CD4-positive, alpha-beta T cell treated with Interleukin-1 beta for 1 hour (primary cell): ENCODE data around the gene ITGB2.
A peak's percentile ranks its signal among the peaks of the same experiment; 100 is the strongest.
"Not testable (repeated sequence)": the region's sequence is repeated elsewhere in the genome, so short reads cannot be mapped to it uniquely, and the experiment has no call there.

Experiments used
- DNase-seq, 2 donors: peaks; one replicate each; pipeline ENCODE4 v3.0.0-alpha.2; 2020 to 2022

Gene ITGB2

DNA sequence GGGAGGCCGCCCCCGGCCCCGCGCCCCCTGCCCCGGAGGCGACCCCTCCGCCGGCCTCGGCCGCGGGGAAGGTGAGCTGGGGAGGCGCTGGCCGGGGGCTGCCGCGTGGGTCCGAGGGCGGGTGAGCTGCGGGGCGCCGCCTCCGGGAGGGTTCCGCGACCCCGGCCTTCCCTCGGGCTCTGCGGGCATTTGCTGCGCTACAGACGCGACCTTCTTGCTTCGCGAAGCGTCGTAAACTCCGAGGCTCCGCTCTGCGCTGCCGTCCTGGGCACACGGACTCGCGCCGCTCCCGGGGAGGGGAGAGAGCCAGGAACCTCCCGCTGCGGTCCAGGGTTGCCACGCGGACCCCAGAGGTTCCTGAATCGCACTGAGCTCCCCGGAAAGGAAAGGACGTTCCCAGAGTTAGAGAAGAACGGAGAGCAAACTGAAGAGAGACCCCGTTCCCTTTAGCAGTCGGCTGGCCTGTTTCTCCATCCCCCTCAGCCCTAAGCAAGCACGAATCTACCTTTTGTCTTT lies 19.5 kb upstream of the ITGB2 start:
- no peak for DNase-seq

DNA sequence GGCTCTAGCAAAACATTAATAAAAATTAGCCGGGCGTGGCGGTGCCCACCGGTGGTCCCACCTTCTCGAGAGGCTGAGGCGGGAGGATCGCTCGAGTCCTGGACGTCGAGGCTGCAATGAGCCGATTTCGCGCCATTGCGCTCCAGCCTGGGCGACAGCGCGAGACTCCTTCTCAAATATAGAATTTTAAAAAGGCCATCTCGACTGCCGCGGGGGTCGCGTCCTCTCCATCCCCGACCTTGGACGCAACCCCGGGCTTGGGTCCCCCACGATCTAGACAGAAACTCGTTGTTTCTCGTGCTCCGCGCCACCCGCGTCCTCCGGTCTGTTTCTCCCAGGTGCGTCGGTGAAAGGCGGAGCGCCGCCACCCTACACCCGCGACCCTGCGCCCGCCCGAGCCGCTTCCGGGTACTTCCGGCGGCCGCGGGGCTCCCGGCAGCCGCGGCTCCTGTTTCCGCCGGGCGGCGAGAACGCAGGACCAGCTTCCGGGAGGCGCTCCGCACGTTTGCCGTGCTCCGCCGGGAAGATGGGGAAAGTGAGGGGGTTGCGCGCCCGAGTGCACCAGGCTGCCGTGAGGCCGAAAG lies 18.9 kb upstream of the ITGB2 start, which contains the start of gene SLX9:
Gene SLX9, plus strand, starts transcription at position 498 of the 584 bp plus-strand sequence. Its CDS starts 29 bp downstream, at position 527.
- peak; percentile 78 to 82 for DNase-seq

DNA sequence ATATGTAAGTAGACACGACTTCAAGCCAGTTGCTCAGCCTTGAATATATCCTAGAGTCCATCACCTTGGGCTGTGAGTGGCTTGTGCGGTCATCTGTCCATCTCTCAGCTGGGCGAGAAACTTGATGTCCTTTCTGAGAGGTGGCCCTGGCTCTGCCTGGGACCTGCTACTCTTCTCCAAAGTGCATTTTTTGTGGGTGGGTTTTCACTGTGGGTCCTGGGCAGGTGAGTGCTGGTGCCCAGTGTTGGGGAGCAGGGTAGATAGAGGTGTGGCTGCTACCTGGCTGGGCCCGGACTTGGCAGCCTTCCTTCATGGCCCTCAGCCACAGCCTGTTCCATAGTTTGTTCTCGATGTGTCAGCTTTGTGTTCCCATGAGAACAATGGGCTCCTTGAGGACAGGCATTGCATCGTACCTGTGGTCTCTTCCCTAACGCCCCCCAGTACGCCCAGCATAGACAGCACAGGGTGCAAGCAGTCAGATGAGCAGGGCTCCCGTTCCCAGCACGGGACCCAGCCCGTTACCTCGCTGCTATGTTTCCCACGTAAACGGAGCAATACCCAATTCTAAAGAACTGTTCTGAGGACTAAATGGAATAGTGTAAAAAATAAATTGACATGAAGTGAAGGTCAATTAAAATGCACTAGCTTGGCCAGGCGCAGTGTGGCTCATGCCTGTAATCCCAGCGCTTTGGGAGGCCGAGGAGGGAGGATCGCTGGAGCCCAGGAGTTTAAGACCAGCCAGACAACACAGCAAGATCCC lies 18.3 kb upstream of the ITGB2 start:
- no peak for DNase-seq

DNA sequence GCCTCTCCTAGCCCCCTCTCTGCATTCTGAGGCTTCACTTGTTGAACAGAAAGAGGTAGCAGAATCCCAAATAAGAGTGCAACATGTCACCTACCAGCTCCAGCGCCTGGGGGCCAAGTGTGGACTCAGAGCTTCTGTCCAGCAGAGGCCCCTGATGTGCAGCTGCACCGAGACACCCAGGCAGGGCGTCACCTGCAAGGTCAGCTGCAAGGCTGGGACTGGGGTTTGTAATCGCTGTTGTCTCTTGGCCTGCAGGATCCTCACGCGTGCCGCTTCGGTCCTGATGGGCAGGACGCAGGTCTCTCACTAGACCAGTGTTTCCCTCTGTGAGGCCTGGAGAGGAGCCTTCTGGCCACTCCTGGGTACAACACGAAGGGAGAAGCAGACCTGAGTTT lies 14.8 kb upstream of the ITGB2 start:
- no peak for DNase-seq

DNA sequence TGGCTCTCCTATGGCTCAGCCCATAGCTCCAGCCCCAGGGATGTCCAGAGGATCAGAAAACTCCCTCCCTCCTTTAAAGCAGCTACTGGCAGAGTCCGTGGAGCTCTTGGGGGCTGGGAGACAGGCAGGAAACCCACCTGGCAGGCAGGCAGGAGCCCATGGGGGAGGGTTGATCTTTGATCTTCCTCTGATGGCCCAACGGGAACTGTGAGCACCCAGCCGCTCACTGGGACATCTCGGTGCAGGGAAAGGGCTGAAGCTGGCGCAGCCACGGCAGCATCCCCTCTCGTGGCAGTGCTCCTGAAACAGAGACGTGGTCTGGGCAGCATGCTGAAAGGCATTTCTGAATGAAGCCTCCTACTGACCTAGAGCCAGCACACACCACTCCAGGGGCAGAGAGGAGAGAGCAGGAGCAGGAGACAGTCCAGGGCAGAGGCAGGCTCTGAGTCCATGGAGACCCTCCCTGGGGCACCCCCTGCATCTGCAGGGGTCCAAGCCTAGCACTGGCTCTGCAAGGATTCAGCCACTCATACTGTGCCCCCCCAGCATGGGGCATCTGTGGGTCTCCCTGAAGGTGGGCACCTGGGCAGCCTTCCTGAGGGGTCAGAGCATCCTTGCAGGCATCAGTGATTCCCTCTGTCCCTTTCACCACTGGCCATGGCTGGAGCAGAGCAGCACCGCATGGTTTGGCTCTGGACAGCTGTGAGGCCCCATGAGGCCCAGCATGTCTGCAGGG lies 14.3 kb upstream of the ITGB2 start:
- no peak for DNase-seq

DNA sequence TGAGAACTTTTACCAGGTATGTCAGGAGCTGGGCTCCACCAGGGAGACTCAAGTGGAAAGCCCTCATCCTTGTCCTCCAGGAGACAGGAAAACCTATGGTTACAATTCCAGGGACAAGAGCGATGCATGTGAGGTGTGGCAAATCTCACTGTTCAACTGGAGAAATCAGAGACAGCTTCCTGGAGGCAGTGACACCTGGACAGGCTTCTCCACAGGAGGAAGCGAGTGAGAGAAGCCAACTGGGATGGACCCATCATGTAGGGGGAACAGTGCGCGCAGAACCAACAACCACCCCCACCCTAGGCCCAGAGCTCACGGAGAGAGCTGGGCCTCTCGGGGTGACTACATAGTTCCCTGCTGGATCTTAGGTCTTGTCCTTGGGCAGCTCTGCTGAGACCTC lies 13.6 kb upstream of the ITGB2 start:
- no peak for DNase-seq

DNA sequence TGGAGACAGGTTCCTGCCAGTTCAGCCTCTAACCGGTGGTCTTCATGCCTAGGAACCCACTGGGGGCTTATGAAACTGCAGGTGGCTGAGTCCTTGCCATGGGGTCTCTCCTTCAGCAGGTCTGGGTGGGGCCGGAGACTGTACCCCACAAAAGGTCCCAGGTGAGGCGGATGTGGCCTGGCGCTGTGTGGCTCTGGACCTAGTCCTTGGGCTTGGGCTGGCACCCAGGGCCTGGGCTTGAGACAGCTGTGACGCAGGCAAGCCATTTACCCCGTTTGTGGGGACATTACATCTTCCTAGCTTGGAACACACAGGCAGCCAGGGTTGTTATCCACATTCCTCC lies 13.2 kb upstream of the ITGB2 start:
- DNase-seq = no peak

DNA sequence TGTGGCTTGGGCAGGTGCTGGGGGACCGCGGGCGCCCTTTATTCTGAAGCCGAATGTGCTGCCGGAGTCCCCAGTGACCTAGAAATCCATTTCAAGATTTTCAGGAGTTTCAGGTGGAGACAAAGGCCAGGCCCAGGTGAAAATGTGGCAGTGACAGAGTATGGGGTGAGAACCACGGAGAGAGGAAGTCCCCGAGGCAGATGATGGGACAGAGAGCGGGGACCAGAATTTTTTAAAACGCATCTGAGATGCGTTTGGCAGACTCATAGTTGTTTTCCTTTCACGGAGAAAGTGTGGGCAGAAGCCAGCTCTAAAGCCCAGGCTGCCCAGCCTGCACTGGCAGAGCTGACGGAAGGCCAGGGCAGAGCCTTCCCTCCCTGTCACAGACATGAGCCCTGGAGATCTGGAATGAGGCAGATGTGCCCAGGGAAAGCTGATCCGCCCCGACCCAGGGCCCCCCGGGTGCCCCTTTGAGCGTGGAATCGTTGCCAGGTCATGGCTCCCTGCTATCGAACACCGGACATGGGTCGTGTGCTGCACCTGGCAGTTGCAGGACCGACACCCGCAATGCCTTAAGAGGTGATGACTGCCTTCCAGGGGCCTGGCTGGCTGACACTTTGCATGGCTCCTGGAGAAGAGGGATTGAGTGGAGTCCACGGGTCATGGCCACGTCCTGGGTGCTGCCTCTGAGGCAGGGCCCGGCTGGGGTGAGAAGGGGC lies 12.7 kb upstream of the ITGB2 start:
- no peak for DNase-seq

DNA sequence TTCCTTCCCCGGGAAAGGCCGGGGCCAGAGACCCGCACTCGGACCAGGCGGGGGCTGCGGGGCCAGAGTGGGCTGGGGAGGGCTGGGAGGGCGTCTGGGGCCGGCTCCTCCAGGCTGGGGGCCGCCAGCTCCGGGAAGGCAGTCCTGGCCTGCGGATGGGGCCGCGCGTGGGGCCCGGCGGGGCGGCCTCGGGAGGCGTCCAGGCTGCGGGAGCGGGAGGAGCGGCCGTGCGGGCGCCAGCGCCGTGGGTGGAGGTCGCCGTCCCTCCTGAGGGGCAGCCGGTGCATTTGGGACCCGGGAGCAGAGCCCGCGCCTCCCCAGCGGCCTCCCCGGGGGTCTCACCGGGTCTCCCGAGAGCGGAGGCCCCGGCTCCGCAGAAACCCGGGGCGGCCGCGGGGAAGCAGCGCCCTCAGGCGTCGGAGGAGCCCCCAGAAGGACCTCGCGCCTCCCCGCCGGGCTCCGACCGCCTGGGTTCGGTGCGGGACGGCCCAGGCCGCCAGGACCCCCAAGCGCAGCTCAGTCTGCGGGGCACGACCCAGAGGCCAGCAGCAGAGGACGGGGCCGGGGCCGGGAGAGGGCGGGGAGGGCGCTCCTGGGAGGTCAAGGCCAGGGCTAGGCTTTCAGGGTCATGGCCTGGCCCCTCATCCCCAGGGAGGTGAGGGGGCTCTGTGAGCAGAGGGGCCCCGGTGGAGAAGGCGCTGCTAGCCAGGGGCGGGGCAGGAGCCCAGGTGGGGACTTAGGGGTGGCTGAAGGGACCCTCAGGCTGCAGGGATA lies 11.9 kb upstream of the ITGB2 start:
- DNase-seq = peak; percentile 70

DNA sequence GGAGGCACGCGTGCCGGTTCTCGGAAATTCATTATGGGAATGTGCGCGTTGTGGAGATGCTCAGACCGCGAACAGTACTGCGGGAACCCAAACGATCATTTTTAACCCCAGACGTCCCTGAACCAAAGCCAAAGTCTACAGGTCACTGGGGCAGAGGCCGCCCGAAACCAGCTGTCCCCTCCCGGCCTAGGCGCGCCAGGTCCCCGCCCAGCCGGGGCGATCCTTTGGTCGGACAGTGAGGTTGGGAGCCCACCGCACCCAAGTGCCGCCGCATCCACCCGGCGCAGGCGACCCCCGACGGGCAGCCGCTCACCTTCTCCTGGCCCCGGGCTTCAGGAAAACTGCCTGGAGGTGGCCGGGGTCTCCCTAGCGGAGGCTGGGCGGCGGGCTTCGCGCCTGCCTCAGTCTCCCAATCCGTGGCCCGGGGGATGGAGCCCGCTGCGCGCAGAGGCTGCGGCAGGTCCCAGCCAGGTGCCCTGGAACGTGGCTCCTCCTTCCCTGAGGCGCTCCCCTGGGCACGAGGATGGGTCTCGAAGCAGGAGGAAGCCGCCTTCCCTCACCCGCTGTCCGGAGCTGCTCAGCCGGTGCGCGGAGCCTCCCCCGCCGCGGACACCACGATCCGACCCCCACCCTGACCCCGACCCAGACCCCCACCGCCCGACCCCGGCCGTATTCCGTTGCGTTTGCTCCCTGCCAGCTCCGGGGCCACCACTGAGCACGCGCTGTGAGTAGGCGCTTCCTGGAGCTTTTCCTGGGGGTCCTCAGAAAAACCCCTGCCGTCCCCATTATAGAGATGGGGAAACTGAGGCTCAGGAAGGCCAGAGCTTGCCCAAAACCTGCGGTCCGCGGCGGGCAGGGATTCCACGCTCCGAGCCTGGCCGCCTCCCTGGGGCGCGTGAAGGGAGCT lies 11.1 kb upstream of the ITGB2 start:
- DNase-seq = no peak

DNA sequence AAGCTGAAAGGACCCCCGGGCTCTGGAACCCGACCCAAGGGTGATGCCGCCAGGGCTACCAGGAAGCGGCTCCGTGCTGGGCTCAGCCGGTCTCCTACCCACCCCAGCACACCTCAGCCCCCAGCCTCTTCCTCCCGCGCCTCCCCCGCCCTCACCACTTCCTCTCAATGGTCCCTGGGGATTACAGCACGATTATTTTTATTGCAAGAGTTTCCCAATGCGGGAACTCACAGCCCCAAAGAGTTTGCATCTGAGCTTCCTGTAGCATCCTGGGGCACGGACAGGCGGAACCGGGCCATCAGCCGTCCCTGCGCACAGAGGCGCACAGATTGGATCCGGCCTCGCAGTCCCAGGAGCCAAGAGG lies 10.4 kb upstream of the ITGB2 start:
- peak; percentile 39 to 73 for DNase-seq

DNA sequence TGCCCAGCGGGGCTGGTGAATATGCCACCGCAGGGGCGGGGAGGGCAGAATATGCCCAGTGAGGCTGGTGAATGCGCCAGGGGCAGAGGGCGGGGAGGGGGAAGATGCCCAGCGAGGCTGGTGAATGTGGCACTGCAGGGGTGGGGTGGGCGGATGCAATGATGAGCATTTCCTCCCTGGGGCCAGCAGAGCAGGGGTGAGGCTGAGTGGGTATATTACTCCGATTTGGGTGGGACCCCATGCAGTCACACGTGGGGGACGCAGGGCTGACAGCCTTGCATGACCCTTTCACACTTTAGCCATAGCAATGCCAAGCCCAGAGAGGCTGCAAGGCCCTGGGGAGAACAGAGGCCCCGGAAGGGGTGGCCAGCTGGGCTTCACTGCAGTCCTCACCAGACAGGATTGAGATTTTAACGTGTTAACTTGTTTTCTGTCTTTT lies 9.9 kb upstream of the ITGB2 start:
- DNase-seq = peak; percentile 74 to 81

DNA sequence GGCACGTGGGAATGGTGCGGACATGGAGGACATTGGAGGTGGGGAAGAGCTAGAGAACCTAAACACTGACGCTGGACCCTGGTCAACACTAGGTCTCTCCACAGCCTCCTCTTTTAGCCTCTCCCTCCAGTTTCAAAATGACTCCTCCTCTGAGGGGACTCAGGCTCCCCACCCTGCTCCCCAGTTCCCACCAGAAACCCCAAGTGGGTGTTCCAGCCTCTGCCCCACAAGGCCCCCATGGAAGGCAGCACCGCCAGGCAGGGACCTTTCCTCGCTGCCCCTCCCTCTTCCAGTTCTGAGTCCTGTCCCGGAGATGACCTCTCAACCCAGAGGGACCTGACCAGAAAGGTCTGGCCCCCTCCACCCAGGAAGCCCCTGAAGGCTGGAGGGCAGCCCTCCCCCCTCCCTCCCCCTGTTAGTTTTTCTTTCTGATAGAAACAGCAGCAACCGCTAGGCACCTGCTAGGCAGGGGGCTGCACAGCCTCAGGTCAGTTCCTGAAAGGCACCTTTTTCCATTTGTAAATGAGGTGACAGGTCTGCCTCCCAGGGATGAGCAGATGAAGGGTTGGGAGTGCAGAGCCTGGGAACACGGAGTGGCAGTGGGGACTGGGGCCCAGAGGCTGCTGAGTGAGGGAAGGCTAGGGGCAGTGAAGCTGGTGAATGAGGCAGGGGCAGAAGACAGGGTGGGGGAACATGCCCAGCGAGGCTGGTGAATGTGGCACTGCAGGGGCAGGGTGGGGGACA lies 9.3 kb upstream of the ITGB2 start:
- DNase-seq = no peak

DNA sequence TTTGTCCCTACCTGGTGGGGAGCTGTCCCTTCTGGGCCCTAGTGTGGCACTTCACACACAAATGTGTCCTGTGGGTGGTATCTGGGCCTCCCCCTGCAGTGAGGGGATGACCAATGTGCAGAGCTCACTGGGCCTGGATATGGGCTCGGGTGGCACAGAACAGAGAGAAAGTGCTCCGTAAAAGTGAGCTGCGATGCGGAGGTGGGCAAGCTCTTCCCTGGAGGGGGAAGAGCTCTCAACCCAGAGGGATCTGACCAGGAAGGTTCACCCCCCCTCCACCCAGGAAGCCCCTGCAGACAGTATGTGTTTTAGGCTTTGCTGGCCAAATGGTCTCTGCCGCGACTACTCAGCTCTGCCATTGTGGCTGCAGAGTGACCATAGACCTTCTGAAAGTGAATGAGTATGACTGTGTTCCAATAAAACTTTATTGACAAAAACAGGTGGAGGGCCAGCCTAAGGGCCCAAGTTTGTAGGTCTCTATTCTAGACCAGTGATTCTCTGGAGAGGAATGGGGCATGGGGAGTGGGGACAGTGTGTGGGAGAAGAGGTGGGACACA lies 8.6 kb upstream of the ITGB2 start:
- no peak for DNase-seq

DNA sequence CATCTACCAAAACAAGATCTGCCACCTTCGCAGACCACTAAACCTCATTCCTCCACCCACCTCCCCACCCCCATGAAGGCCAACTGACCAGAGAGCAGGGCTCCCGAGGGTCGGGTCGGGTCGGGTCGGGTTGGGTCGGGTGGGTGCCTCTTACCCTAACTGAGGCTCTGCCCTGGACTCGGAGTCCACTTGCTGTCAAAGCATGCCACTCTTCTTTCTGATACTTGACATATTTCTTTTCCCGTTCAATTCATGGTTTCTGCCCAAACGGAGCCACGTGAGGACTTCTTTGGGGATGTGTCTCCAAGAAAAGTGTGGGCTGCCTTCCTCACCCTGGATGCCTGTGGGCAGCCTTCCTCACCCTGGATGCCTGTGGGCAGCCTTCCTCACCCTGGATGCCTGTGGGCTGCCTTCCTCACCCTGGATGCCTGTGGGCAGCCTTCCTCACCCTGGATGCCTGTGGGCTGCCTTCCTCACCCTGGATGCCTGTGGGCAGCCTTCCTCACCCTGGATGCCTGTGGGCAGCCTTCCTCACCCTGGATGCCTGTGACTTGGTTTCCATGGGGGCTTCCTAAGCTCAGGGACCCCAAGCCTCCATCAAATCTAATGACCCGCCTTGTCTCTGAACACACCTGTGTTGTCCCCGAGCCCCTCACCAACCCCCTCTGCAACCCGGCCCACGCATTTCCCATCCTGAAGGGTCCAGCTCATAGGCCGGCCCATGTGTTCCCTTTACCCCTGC lies 8.0 kb upstream of the ITGB2 start:
- not testable (repeated sequence) for DNase-seq

DNA sequence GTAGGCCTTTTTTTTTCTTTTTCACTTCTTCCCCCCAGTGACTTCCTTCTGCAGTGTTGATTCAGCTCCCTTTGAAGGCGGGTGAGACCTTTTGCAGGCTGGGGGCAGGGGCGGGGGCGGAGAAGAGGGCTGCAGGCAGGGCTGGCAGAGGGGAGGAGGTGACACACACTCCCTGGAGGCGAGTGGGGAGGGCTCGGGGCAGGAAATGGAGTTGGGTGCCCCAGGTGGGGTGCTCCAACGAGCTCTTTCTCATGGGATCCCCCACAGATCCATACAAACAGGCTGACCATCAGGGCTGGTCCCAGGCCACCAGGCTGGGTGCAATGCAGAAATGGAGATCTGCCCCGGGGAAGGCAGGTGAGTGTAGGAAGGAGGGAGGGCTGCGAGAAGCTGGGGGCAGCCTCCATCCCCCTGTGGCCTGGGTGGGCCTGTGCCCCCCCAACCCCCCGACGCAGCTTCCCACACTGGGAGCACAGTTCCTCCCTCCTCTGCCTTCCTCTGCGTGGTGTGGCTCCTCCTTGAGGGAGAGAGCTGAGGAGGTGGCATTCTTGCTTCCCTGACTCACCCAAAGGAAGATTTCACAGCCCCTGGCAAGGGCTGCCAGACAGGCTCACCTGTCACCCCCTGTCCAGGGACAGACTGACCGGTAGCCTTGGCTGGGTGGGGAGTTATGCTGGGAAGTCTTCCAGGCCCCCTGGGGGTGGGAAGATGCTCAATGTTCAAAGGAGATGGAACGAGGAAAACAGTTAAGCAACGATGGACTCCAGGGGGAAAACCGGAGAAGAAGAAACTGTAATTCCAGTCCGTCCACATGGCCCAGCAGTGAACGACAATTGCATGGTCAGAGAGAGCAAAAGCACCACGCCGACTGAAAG lies 7.1 kb upstream of the ITGB2 start:
- peak; percentile 86 for DNase-seq

DNA sequence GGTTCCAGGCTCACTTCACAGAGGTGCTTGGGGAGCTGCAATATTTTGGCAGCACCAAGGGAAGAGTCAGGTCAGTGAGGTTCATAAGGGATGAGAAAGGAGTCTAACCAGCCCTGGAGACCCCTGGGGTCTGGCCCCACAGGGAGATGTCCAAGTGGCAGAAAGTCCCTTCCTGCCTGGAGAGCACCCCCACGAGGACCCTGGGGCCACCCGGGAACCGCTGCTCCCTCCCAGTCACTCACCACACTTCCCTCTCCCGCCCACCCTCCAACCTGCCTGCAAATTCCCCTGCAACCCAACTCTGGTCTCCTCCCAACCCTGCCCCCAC lies 6.5 kb upstream of the ITGB2 start:
- DNase-seq = no peak

DNA sequence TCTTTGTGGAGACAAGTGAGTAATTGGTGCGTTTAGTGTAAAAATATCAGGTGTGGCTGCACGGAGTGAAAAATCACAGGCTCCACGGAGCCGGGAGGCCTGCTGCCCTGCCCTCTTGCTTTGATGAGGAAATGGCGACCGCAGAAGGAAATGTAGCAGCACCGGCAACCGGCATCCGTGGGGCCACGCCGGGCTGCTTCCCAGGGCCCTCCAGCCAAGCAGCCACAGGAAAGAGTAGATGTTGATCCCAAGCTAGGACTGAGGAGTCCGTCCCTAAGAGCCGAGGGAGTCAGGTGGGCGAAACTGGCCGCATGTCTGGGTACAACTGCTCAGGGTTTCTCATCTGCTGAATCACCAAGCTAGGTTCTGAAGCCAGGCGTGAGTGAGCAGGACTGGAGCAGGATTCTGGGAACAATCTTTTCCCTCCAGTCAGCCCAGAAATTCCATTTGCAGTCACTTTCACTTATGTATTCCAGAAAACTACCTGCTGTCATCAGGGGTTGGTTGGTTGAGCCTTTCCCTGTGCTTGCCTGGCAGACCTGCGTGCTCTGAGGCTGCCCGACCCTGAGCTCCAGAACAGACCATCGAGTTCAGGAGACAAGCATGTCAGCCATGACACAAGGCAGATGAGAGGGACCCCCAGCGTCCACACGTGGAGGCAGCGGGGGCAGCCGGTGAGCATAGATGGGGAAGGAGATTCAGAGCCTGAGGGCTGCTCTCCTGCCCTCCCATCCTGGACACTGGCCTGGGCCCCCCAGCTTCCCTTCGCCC lies 5.8 kb upstream of the ITGB2 start:
- DNase-seq = peak; percentile 53 to 56
